NCI-H187 treated with DMSO at 0.1 percent for 48 hours (cell line): ENCODE measurements around the gene GDPGP1.

Experiments
- DNase-seq: peaks from one replicate; lab custom pipeline; 2025; lab: John Stamatoyannopoulos, UW

GDPGP1 gene

DNA sequence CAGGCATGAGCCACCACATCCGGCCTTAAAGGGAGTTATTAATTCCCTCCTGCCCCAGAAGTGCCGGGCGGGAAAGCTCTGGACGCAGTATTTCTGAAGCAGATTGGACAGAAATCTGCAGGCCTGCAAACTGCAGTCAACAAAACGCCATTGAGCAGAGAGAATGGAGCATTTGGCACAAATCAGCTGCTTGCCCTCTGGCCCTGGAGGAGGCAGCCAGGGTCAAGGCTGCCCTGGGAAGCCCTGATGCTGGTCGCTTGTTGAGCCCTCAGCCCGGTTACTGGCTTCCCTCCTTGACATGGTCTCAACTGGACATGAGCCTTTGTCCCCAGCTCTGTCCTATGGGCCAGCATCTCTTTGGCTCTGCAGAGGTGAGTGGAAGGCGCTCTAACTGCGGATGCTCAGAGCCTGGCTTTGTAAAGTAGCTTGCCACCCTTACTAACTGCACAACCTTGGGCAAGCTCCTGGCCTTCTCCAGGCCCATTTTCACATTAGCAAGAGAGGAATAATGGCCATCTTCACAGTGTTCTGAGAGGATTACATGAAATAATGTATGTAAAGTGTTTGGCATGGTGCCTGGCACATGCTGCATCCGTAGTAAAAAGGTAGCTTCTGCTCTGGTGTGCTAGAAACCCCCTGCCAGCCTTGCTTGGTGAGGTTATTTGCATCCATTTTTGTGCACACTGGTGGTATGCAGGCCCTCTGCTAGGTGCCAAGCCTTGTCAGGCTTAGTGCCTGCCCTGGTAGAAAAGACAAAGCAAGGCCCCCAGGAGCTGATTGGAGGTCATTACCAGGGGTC lies 28.8 kb upstream of the GDPGP1 start:
- DNase-seq, result no peak

DNA sequence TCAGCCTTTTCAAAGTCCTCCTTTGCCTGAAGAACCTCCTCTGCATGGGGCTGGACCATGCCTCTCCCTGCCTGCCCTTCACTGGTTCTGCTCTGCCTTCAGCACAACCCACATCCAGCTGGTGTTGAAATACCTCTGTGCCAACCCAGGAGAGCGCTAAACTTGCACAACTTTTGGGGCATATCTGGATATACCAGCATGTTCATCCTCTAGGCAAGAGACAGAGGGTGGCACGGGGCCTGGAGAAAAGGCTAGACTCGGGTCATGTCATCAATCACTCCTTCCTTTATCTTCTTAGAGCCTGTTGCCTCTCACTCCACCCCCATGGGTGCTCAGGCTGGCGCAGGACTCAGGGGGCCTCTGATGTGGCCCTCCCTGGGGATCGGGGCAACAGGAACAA lies 28.1 kb upstream of the GDPGP1 start:
- DNase-seq, result no peak

DNA sequence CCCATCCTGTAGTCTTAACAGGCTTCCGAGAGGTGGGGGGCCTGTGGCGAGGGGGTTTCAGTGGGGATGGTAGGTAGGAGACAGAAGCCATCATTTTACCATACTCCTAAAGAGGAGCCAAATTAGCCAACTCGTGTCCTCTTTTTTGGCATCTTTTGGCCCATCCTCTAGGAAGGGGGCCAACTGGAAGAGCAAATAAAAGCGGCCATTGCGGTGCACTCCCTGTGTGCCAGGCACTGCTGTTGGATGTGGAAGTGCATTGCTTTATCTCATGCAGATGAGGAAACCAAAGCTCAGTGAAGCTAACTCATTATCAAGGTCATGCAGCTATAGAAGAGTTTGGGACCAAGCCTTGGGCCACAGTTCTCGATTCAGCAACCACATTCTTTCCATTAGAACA lies 26.8 kb upstream of the GDPGP1 start:
- DNase-seq, result no peak

DNA sequence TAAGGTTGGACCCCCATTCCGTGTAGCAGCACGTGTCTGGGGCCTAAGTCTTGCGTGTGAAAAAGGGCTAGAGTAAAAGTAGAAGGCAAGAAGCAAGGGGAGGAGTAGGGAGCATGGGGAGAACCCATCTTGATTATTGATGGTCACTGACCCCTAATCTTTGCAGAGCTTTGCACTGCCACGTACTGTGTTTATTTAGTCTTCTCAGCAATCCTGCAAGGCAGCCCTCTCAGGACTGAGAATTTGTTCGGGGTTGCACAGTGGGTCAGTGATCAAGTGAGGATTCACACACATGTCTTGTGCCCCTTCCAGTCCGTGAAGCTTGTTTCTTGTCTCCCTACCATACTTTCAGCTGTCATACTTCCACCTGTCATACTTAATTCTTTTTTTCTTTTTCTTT lies 25.7 kb upstream of the GDPGP1 start:
- DNase-seq, result no peak

DNA sequence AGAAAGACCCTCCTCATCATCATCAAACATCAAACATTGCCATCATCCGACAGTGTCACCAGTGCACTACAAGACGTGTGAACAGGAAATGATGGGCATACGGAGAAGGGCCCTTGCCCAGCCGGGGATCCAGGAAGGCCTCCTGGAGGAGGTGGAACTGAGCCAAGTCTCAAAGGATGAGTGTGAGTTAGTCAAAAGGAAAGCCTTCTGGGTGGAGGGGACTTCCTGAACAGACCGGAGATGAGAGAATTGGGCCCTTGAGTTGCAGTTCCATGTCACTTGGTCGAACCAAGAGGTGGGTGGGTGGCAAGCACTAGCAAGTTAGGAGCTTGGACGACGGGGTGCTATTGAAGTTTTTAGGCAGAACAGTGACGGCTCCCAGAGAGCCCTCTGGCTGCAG lies 24.4 kb upstream of the GDPGP1 start:
- DNase-seq, result no peak

DNA sequence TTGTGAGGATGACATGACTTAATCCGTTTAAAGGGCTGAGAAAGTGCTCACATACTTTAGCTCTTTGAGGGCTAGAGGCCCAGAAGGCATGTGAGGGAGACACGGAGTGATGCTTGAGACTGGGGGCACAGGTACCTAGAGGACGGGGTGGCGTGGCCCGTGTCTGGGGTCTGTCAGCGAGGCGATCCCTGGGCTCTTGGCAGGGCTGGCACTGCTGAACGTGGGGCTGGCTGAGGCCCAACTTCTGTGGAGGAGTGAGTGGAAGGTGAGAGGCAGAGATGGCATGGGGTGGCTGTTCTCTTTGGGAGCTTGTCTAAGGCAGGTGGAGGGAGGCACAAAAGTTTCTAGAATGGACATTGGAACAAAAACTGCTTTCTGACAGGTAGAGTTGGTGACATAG lies 23.4 kb upstream of the GDPGP1 start:
- DNase-seq, result no peak

DNA sequence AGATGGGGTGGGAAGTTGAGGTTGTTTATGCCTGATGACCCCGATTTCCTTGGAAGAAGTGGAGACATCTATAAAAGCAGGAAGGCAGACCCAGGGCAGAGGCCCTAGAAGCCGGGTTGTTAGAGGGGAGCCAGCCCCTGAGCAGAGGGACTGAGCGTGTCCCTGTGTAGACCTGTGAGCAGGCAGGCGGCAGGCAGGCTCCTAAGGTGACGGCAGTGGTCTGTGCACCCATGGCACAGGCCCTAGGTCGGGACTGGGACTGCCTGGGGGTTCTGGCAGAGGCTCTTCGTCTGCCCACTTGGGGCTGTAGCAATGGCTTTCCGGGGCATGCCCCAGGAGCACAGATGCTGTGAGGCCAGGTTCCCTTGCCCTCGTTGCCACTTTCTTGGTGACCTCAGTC lies 23.0 kb upstream of the GDPGP1 start:
- no peak for DNase-seq

DNA sequence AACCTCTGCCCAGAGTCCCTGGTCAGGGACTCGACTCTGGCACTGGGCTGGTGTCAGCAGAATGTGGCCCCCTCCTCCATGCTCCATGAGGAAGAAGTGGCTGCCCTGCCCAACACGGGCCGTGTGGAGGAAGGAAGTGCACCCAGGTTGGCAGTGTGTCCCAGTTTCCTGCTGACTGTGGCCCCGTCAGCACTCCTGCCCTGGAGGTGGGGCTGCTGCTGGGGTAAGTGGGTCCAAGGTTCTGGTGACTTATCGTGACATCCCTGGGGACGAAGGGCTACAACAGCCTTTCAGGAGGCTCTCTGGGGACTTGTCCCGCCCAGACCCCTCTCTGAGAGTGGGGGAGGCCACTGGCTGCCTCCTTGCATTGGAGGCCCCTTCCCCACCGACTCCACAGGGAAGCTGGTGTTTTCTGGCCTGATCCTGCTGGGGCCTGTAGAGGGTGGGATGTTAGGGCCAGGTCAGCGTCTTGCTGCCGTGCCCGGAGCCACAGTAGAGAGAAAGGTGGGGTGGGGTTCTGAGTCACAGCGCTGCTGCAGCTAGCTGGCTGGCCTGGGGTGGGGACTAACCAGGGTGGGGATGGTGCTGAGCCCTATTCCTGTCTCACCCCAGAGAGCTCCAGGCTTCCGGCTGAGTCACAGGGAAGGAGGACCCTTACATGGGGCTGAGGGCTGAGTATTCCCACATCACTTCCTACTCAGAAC lies 22.4 kb upstream of the GDPGP1 start:
- DNase-seq, result no peak

DNA sequence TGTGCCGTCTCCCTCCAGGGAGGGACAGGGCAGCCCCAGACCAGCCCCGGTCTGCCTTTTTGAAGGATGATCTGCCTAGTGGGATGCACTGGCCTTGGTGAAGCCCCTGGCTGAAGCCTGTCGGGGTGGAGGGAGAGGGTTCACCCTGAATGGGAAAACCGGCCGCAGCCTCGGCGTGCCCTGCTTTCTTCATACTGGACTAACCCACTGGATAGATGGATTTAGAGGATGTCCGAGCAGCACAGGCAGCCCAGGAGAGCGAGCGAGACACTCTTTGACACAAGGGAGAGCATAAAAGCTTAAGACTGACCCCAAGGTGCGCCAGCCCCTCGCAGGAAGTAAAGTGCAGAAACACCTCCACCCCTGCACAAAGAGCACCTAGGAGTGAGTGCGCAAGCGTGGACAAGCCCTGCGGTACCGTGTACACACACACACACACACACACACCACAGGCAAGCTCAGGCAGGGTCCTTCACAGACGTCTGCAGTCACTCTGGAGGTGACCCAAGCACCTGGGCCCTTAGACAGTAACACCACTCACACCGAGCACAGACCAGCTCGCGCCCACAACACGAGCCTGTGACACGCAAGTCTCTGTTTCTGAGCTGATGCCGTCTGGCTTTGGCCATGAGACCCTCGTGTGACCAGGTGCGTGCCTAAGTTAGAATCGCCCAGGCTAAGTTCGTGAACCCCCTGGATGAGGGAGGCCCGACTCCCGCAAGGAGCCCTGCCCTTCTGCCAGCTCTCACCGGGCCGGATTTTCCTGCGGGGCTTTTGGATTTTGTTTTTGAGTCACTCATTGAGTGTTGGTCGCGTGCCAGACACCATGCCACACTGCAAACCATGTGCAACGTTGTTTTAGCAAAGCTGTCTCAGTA lies 21.5 kb upstream of the GDPGP1 start:
- no peak for DNase-seq

DNA sequence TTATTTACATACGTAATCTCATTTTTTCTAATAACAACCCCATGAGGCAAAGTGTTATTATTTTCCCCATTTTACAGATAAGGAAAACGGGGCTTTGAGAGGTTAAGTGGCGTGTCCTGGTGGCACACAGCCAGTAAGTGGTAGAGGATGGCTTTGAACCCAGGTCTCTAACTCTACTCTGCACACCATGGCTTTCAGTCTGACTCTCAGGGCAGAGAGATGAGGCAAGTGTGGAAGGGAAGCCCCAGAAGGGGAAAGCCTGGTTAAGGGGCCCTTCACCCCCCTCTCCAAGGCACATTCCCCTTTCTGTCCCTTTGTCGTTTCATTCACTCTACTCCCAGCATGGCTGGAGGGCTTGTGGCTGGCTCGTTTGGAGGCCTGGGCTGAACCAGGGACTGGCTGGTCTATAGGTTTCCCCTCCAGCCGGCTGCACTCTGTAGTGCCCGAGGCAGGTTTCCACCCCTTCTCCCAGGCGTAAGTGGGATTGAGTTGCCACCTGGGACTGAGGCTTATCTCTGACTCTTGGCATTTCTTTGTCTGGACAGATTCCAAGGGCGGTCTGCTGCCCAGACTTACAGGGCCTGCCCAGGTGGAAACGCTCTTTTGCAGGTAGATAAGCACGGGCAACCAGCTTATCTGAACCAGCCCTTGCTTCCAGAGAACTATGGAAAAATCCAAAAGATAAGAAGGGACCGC lies 20.7 kb upstream of the GDPGP1 start:
- no peak for DNase-seq

DNA sequence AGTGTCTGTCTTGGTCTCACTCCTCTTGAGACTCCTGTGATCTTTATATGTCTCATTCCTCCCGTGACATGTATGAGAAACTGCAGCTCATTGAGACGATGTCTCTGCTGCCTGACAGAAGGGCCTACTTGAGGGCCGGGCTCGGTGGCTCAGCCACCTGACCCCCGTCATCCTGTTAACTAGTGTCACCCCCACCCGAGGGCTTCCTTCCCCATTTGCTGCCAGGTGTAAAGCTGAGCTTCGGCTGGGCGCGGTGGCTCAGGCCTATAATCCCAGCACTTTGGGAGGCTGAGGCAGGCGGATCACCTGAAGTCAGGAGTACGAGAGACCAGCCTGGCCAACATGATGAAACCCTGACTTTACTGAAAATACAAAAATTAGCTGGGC lies 20.2 kb upstream of the GDPGP1 start:
- no peak for DNase-seq

DNA sequence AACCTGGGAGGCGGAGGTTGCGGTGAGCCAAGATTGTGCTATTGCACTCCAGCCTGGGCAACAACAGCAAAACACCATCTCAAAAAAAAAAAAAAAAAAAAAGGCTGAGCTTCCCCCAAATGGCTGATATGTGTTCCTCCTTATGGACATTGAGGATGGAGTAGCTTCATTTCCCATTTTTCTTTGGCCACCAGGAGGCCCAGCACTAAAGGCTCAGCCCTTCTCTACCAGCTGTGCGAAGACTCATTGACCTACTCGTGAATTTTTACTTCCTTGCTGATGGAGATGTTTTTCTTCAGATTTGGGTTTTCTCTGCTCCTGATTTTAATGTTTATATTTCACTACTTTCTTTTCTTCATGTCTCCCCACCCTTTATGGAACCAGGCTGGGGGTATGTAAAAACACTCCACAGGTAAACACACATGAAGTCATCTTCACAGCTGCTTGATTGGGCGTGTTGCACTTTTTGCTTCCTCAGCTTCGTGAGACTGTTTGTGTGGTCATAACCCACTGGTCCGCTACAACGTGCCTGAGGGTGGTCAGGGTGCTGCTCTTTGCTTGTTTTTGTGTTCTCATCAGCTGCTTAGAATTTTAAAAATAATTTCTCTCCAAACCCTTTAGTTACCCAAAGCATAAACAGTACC lies 19.3 kb upstream of the GDPGP1 start:
- no peak for DNase-seq

DNA sequence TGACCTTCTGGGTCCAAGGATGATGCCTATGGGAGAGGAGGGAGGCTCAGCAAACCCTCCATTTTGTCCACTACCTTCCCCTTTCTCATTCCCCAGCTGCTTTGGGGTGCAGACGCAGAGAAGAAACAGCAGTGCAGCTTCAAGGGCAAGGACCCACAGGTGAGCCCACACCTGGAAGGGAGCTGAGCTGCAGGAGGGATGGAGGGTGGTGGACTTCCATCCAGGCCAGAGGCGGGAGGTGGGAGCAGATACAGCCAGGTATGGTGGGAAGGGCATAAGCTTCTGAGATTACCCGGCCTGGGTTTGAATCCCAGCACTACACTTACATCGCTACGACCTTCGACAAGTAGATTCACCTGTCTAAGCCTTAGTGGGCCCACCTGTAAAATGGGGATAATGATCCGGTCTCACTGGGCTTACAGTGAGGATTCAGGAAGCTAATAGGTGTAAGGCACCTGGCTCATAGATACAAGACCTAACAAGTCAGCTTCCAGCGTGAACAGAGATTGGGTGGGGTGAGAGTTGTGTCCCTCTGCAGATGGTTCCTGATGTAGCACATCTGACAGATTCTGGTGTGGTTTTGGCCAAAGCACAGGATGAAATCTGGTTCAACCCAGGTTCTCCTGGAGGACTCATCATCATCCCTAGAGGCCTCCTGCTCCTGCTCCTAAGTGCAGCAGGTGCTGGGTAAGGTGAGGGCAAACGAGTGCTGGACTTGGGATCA lies 16.2 kb upstream of the GDPGP1 start:
- DNase-seq, result no peak

DNA sequence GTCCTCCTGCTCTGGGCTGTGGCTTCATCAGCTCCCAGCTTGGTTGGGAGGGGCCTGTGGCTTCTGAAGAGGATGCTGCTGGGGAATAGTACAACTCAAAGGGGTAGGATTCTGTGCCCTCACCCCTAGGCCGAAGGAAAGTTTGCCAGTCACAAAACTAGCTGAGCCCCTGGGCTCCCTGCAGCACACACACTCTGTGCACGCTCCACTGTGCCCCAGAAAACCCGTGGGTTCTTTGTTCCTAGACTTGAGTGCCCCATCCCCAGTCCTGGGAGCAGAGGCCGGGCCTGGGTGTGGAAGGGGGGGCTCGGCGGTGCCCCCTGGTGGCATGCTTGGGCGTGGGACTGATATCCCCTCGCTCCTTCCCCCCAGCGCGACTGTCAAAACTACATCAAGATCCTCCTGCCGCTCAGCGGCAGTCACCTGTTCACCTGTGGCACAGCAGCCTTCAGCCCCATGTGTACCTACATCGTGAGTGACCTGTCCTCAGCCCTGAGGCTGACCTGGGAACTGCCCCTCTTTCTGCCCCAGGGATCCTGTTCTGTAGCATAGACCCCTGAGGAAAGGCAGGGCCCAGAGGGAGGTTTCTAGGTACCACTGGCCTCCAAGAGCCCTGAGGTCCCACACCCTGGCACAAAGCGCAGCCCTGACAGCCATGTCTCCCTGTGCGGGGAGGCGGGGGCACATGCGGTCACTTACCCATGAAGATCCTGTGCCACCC lies 14.4 kb upstream of the GDPGP1 start:
- DNase-seq, result no peak

DNA sequence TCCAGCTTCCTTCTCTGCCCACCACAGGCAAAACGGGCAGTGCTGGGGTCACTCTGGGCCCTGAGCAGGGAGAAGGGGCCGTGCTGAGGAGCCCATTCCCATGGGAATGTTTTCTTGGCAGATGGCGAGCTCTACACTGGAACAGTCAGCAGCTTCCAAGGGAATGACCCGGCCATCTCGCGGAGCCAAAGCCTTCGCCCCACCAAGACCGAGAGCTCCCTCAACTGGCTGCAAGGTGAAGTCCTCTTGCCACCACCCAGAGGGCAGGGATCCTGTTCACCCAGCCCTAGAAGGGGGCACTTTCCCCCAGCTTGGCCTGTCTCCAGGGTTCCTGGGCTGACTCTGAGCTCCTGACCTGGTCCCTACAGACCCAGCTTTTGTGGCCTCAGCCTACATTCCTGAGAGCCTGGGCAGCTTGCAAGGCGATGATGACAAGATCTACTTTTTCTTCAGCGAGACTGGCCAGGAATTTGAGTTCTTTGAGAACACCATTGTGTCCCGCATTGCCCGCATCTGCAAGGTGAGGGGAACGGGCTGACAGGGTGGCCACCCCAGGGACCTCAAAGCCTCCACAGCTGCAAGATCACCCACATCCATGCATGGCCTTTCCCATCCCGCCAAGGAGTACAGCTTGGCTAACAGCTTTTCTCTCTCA lies 12.6 kb upstream of the GDPGP1 start:
- DNase-seq, result no peak

DNA sequence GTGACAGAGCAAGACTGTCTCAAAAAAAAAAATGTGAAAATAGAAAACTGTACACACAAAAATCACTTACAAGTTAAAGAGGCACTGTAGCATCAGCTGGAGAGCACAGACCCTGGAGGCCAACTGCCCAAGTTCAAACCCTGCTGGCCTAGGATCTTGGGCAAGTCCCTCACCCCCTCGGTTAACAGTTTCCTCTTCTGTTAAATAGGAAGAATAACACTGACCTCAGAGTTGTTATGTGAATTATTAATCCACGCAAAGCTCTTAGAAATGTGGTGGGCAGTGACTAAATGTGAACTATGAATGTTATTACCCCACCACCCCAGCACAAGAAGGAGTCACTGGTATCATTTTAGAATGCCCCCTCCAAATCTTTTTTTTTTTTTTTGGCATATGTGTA lies 11.5 kb upstream of the GDPGP1 start:
- DNase-seq, result no peak

DNA sequence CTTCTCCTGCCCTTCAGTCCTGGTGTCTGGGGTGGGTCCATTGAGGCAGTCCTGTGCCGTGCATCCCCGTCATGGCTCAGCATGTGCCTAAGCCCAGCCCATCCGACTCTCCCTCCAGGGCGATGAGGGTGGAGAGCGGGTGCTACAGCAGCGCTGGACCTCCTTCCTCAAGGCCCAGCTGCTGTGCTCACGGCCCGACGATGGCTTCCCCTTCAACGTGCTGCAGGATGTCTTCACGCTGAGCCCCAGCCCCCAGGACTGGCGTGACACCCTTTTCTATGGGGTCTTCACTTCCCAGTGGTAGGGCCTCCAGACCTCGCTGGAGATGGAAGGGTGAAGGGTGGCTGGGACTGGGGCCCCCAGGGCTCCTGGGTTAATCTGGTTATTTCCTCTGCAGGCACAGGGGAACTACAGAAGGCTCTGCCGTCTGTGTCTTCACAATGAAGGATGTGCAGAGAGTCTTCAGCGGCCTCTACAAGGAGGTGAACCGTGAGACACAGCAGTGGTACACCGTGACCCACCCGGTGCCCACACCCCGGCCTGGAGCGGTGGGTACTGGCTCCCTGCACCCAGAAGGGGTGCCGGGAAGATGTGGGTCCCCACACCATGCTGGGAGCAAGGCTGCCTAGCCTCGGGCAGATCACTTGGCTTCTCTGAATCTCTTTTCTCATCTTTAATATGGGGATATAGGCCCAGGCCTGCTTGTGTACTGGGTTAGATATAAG lies 10.4 kb upstream of the GDPGP1 start:
- no peak for DNase-seq

DNA sequence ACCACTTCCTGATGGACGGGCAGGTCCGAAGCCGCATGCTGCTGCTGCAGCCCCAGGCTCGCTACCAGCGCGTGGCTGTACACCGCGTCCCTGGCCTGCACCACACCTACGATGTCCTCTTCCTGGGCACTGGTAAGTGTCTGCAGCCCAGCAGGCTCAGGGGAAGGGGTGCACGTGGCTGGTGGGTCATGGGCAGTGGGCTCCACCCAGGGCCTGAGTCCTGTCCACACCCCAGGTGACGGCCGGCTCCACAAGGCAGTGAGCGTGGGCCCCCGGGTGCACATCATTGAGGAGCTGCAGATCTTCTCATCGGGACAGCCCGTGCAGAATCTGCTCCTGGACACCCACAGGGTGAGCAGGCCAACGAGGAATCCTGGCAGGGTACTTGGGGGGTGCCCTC lies 9.0 kb upstream of the GDPGP1 start:
- DNase-seq, result no peak
